Peyer's patch (tissue), 4 donors: ENCODE results near the gene KRT1.

Source experiments
- CTCF ChIP-seq, 6 experiments: fragments of 450-650 bp in 4 of 6; fragments of 200-600 bp in 2 of 6; sonication (generic) in 1 of 6; IDR thresholded peaks; one replicate each; pipeline ENCODE4 v1.5.1; 2017 to 2019; ENCODE audit warnings: antibody characterized with exemption in 6 of 6, mild to moderate bottlenecking in 3 of 6, moderate library complexity in 1 of 6
- POLR2A ChIP-seq, 2 donors: fragments of 450-650 bp; IDR thresholded peaks; one replicate each; pipeline ENCODE4 v1.5.1; 2017; ENCODE audit warnings: antibody characterized with exemption in 2 of 2, mild to moderate bottlenecking in 2 of 2, moderate library complexity in 2 of 2

GRCh38 chr12:52692254-52692653 lies 12.0 kb upstream of the KRT1 start:
- TF ChIP-seq POLR2A (IDR thresholded peaks at IDR 0.05) (no peak), CTCF (IDR thresholded peaks at IDR 0.05) (no peak)
